Fibroblast of lung (primary cell): ENCODE measurements around the gene CABP4. TPM values are rescaled to one million over a fixed set of nuclear protein-coding genes. Genes with fewer than 3 reads are reported as not detected.

Experiments used
- DNase-seq, 2 donors: peaks; one replicate each; pipeline versions ENCODE4 v3.0.0 to v3.0.0-alpha.2; 2010; ENCODE audit warnings: low read depth in 2 of 2
- H2AFZ ChIP-seq: 2 replicates; pipeline ENCODE4 v1.5.1; 2012; ENCODE audit warnings: low read length, control low read depth, inconsistent platforms
- H3K27ac ChIP-seq: 2 replicates; pipeline ENCODE4 v1.5.1; 2011; ENCODE audit warnings: low read length, control low read depth; ENCODE audit not compliant: insufficient read depth
- H3K27me3 ChIP-seq: 2 replicates; pipeline ENCODE4 v1.5.1; 2011; ENCODE audit warnings: mild to moderate bottlenecking, low read length; ENCODE audit not compliant: control insufficient read depth, insufficient read depth
- H3K36me3 ChIP-seq: 2 replicates; pipeline ENCODE4 v1.5.1; 2011; ENCODE audit warnings: low read length; ENCODE audit not compliant: control insufficient read depth, insufficient read depth
- H3K4me1 ChIP-seq: 2 replicates; pipeline ENCODE4 v1.5.1; 2011; ENCODE audit warnings: low read length; ENCODE audit not compliant: control insufficient read depth, insufficient read depth; ENCODE audit errors: extremely low read depth
- H3K4me2 ChIP-seq: 2 replicates; pipeline ENCODE4 v1.5.1; 2011; ENCODE audit warnings: low read length, control low read depth; ENCODE audit not compliant: insufficient read depth; ENCODE audit errors: extremely low read depth
- H3K4me3 ChIP-seq, 4 experiments: fragments of 200-600 bp in 1 of 4; sonication (generic) in 1 of 4; replicated peaks in 1 of 4; 2 replicates each; pipeline ENCODE4 v1.5.1; 2011 to 2016; ENCODE audit warnings: low read length in 4 of 4, low read depth in 3 of 4, mild to moderate bottlenecking in 3 of 4, control low read depth in 2 of 4, inconsistent platforms in 1 of 4, mixed read lengths in 1 of 4; ENCODE audit not compliant: insufficient read depth in 1 of 4; ENCODE audit errors: control extremely low read depth in 1 of 4
- H3K79me2 ChIP-seq: 2 replicates; pipeline ENCODE4 v1.5.1; 2012; ENCODE audit warnings: mild to moderate bottlenecking, low read length, inconsistent platforms; ENCODE audit not compliant: control insufficient read depth, insufficient read depth
- H3K9ac ChIP-seq: 2 replicates; pipeline ENCODE4 v1.5.1; 2011; ENCODE audit warnings: mild to moderate bottlenecking, low read length, control low read depth; ENCODE audit not compliant: insufficient read depth
- H3K9me3 ChIP-seq: 2 replicates; pipeline ENCODE4 v1.5.1; 2012; ENCODE audit warnings: low read depth, low read length; ENCODE audit not compliant: control insufficient read depth, insufficient read depth
- H4K20me1 ChIP-seq: 2 replicates; pipeline ENCODE4 v1.5.1; 2011; ENCODE audit warnings: low read length; ENCODE audit not compliant: control insufficient read depth, insufficient read depth; ENCODE audit errors: extremely low read depth
- EZH2 ChIP-seq: IDR thresholded peaks from 2 replicates; pipeline ENCODE4 v1.5.1; 2012; ENCODE audit warnings: low read length, control low read depth, mild to moderate bottlenecking; ENCODE audit errors: missing control alignments
- polyA plus RNA-seq, 2 donors: library from polyadenylated mRNA; depleted of rRNA in 1 of 2; stranded (reverse) in 1 of 2; unstranded in 1 of 2; fragments of >200 nt; gene quantifications; 2 replicates each; pipeline ENCODE4 v1.2.1, GENCODE V29; 2011 to 2012; ENCODE audit warnings: missing spikeins in 1 of 2
- total RNA-seq: library from RNA; depleted of rRNA; stranded (reverse); fragments of >200 nt; gene quantifications from 2 replicates; pipeline ENCODE4 v1.2.1, GENCODE V29; 2014
- TF ChIP-seq, protein P1 (sequence below), 2 donors: IDR thresholded peaks in 1 of 2; conservative IDR thresholded peaks in 1 of 2; 1 replicate in 1 of 2; 2 replicates in 1 of 2; pipeline ENCODE4 v1.5.1; 2011 to 2012; ENCODE audit warnings: low read length in 2 of 2, control low read depth in 1 of 2, inconsistent platforms in 1 of 2, low read depth in 1 of 2, mild to moderate bottlenecking in 1 of 2

CABP4 gene
- total and polyA plus RNA-seq, 2 donors (not counting 1 experiment from before 2014, with no cell fraction given): not detected

DNA sequence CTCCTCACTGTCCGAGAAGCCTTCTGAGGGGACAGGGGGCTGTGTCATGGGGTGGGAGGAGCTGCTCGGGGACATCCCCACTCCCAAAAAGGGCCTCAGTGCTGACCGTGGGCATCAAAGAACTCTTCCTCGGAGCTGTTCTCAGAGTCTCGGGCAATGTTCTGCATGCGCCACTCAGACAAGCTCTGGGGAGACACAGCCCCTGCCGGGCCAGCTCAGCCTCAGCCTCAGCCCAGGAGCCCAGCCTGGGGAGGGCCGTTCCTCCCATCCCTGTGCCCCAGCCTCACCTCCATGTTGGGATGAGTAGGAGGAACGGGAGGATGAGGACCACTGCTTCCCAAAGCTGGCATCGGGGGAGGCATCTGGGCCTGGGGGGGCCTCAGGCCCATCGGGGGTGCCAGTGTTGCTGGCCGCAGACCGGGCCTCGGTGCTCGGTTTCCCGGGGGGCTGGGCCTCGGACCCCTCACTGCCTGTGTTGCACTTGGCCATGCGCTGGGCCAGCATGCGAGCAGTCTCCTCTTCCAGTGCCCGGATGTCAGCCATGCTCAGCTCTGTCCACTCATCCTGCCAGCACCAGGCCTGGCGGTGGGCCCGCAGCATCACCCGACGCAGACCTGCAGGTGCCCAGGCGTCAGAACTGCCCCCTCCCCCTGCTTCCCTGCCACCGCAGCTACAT lies 44.8 kb downstream of the CABP4 start:
- H3K9me3 ChIP-seq: no peaks in the 10 kb centered on the region
- H3K9ac ChIP-seq: no peak overlapping the region

DNA sequence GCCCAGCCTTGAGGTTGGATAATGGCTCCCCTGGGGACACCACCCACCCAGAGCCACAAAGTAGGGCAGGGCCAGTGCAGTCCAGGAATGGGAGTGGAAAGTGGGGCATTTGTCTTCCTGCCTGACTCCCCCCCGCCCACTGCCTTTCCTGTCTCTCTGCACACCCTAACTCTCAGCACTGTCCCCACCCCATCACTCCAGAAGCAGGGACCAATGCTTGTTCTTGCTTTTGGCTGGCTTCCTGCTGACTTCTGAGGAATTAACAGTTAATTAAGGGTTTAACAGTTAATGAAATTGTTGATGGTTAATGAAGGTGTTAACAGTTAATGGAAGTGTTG lies 45.3 kb downstream of the CABP4 start:
- Histone ChIP-seq H3K79me2 (no peaks in the 10 kb centered on the region), H3K36me3 (peaks cover 2% of the 10 kb centered on the region), H3K27ac (no peak overlapping the region), H2AFZ (no peak overlapping the region), H3K9me3 (no peaks in the 10 kb centered on the region), H3K4me3 (no peak overlapping the region), H3K9ac (no peak overlapping the region), H3K27me3 (no peaks in the 10 kb centered on the region), H3K4me2 (no peak overlapping the region), H4K20me1 (no peaks in the 10 kb centered on the region), H3K4me1 (peaks cover 2% of the 10 kb centered on the region)
- TF ChIP-seq, protein P1, sequence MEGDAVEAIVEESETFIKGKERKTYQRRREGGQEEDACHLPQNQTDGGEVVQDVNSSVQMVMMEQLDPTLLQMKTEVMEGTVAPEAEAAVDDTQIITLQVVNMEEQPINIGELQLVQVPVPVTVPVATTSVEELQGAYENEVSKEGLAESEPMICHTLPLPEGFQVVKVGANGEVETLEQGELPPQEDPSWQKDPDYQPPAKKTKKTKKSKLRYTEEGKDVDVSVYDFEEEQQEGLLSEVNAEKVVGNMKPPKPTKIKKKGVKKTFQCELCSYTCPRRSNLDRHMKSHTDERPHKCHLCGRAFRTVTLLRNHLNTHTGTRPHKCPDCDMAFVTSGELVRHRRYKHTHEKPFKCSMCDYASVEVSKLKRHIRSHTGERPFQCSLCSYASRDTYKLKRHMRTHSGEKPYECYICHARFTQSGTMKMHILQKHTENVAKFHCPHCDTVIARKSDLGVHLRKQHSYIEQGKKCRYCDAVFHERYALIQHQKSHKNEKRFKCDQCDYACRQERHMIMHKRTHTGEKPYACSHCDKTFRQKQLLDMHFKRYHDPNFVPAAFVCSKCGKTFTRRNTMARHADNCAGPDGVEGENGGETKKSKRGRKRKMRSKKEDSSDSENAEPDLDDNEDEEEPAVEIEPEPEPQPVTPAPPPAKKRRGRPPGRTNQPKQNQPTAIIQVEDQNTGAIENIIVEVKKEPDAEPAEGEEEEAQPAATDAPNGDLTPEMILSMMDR (conservative IDR thresholded peaks at IDR 0.05 in 1 of 2, IDR thresholded peaks at IDR 0.05 in 1 of 2; ENCODE audit: low read depth in 1 of 2, low read length in 2 of 2): no peak
- TF ChIP-seq EZH2: no peak
- no peak for DNase-seq

More for the DNA sequence above, 44.8 kb downstream of the CABP4 start:
- H3K36me3 ChIP-seq: peaks cover 2% of the 10 kb centered on the region
- H3K27me3 ChIP-seq: no peaks in the 10 kb centered on the region
- no peak for DNase-seq
- TF ChIP-seq, protein P1 (conservative IDR thresholded peaks at IDR 0.05 in 1 of 2, IDR thresholded peaks at IDR 0.05 in 1 of 2; ENCODE audit: low read depth in 1 of 2, low read length in 2 of 2): no peak
- no peak for TF ChIP-seq EZH2
- H3K79me2 ChIP-seq: no peaks in the 10 kb centered on the region
- H4K20me1 ChIP-seq: no peaks in the 10 kb centered on the region
- H3K4me3 ChIP-seq: no peak overlapping the region
- no peaks in the 10 kb centered on the region for H3K4me1 ChIP-seq
- no peak overlapping the region for H3K4me2 ChIP-seq
- H3K27ac ChIP-seq: no peak overlapping the region
- no peak overlapping the region for H2AFZ ChIP-seq

DNA sequence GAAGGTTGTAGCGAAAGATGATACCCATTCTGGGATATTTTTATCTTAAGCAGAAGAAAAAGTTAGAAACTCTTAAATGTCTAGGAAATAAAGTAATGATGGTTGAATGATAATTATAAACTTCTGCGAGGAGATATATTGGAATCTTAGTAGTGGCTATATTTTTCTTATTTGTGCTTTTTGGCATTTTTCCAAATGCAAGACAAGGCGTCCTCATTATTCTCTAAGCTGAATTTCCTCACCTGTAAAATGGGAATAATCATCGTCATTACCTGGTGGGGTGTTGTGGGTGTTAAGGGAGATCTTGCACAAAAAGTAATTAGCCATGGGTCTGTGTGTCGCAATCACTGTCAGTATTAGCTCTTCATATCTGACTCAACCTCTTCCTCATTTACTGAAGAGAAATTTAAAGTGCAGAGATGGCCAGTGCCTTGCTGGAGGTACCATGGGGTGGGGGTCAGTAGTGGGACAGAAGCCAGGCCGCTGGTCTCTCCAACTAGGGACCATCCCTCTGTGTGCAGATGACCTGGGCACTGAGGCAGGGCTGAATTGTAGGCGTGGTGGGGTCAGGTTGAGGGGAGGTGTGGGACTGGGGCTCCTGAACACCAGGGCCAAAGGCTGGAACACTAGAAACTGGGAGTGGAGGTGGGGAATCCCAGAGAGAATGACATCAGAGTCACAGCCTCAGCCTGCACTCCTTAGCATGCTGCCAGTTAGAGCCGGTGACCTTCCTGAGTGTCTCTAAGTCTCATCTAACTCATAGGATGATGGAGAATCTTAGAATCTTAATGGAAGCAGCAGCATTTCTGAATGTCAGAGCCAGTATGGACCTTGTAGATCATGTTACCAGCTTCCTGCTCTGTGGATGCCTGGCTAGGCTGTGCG lies 45.9 kb downstream of the CABP4 start:
- H3K9me3 ChIP-seq: no peaks in the 10 kb centered on the region

More for the DNA sequence above, 45.9 kb downstream of the CABP4 start:
- peaks cover 6% of the 10 kb centered on the region for H3K4me1 ChIP-seq
- H3K27ac ChIP-seq: no peak overlapping the region
- peaks cover 2% of the 10 kb centered on the region for H3K36me3 ChIP-seq
- no peak for TF ChIP-seq EZH2
- TF ChIP-seq, protein P1 (conservative IDR thresholded peaks at IDR 0.05 in 1 of 2, IDR thresholded peaks at IDR 0.05 in 1 of 2; ENCODE audit: low read depth in 1 of 2, low read length in 2 of 2): no peak
- H3K79me2 ChIP-seq: no peaks in the 10 kb centered on the region
- no peak overlapping the region for H3K9ac ChIP-seq
- no peak overlapping the region for H3K4me3 ChIP-seq
- no peak for DNase-seq
- H4K20me1 ChIP-seq: no peaks in the 10 kb centered on the region
- H3K27me3 ChIP-seq: no peaks in the 10 kb centered on the region
- no peak overlapping the region for H3K4me2 ChIP-seq
- no peak overlapping the region for H2AFZ ChIP-seq
